Measurements from ENCODE around the gene BMP8B. TPM values are rescaled to one million over a fixed set of nuclear protein-coding genes. Genes with fewer than 3 reads are reported as not detected.
"Not testable (repeated sequence)": the region's sequence is repeated elsewhere in the genome, so short reads cannot be mapped to it uniquely, and the experiment has no call there.

The BMP8B gene
- total RNA-seq, 4 donors from 2014 or later, result 0.12 to 0.31 (median 0.15) TPM; not detected in 1

DNA sequence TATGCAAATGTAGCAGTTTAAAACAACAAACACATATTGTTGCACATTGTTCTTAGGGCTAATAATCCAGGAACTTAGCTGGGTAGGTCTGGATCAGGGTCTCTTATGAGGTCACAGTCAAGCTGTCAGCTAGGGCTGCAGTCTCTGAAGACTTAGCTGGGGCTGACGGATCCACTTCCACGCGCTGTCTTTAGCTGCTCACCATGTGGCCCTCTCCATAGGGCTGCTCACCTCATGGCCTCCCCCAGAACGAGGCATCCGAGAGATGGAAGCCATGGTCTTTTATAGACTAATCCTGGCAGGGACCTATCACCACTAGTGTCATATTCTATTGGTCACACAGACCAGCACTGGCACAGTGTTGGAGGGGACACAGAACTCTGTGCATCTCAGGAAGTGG is 8.8 kb downstream of the BMP8B start:
- no peak overlapping the region for H3K4me3 ChIP-seq
- H3K36me3 ChIP-seq, result no peaks in the 10 kb centered on the region
- intact Hi-C loops (cut with DNase I; ENCODE audit: low total_unique reads) (no loop called here), in situ Hi-C loops (cut with MboI; ENCODE audit: low sequenced_read_pairs in 4 of 4) (no loop called here)
- no peaks in the 10 kb centered on the region for H3K27me3 ChIP-seq
- TF ChIP-seq, protein P1, sequence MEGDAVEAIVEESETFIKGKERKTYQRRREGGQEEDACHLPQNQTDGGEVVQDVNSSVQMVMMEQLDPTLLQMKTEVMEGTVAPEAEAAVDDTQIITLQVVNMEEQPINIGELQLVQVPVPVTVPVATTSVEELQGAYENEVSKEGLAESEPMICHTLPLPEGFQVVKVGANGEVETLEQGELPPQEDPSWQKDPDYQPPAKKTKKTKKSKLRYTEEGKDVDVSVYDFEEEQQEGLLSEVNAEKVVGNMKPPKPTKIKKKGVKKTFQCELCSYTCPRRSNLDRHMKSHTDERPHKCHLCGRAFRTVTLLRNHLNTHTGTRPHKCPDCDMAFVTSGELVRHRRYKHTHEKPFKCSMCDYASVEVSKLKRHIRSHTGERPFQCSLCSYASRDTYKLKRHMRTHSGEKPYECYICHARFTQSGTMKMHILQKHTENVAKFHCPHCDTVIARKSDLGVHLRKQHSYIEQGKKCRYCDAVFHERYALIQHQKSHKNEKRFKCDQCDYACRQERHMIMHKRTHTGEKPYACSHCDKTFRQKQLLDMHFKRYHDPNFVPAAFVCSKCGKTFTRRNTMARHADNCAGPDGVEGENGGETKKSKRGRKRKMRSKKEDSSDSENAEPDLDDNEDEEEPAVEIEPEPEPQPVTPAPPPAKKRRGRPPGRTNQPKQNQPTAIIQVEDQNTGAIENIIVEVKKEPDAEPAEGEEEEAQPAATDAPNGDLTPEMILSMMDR (IDR thresholded peaks at IDR 0.05 in 4 of 5, conservative IDR thresholded peaks at IDR 0.05 in 1 of 5), result no peak
- TF ChIP-seq POLR2A (IDR thresholded peaks at IDR 0.05), result no peak
- no peaks in the 10 kb centered on the region for H3K4me1 ChIP-seq
- H3K9me3 ChIP-seq, result no peaks in the 10 kb centered on the region
- no peak for DNase-seq
- H3K27ac ChIP-seq, result no peak overlapping the region
- ATAC-seq, result no peak

DNA sequence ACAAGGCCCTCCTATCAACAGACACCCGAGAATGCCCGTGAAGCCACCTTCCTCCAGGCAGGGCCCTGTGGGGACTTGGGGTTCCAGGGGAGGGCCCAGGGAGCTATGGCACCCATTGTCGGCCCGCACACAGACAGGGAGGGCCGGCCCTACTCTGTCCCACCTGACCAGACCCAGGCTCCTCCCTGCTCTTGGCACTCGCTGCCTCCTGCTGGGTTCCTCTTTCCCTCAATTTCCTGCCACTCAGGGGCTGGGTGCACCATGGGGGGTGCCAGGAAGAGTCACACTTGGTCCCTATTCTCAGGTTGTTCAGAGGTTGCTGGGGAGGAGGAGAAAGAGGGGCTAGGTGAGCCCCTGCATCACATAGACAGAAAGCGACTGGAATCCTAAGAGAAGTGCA is 9.5 kb downstream of the BMP8B start:
- TF ChIP-seq POLR2A (IDR thresholded peaks at IDR 0.05), result no peak
- TF ChIP-seq, protein P1 (IDR thresholded peaks at IDR 0.05 in 4 of 5, conservative IDR thresholded peaks at IDR 0.05 in 1 of 5), result no peak
- Histone ChIP-seq H3K27ac (no peak overlapping the region), H3K36me3 (no peaks in the 10 kb centered on the region), H3K27me3 (no peaks in the 10 kb centered on the region), H3K4me1 (no peaks in the 10 kb centered on the region), H3K9me3 (no peaks in the 10 kb centered on the region), H3K4me3 (no peak overlapping the region)
- in situ Hi-C loops (cut with MboI; ENCODE audit: low sequenced_read_pairs in 4 of 4), result no loop called here
- no peak for ATAC-seq
- DNase-seq, result no peak
- intact Hi-C loops (cut with DNase I; ENCODE audit: low total_unique reads), result no loop called here

DNA sequence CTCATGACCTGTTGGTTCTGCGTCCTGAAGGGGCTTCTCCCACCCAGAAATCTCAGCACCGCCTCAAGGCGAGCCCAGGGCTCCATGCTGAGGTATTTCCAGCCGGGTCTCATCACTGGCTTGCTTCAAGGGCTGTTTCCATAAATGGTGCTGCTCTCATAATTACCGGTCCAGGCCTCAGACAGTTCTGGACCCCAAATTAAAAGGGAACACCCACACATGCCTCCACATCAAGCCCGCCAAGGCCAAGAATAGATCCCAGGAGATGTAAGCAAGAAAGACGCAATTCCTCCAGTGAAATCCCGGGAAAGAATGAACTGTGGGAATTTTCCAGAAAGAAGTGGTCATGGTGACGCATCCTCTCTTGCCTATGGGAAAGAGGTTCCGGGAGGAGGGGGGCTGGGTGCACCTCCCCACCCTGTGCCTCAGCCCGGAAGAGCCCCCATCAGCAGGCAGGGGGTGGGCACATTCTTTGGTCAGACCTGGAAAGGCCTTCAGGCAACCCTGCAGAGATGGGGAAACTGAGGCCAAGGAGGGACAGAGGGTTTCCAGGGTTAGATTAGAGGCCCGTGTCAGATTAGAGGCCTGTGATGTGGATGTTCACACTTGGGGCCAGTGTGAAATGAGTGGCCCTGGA is 10.1 kb downstream of the BMP8B start:
- in situ Hi-C loops (cut with MboI; ENCODE audit: low sequenced_read_pairs in 4 of 4); H3K27me3 ChIP-seq; ATAC-seq; H3K27ac ChIP-seq; H3K36me3 ChIP-seq; H3K9me3 ChIP-seq; H3K4me1 ChIP-seq; DNase-seq; H3K4me3 ChIP-seq; intact Hi-C loops (cut with DNase I; ENCODE audit: low total_unique reads): not testable (repeated sequence)

DNA sequence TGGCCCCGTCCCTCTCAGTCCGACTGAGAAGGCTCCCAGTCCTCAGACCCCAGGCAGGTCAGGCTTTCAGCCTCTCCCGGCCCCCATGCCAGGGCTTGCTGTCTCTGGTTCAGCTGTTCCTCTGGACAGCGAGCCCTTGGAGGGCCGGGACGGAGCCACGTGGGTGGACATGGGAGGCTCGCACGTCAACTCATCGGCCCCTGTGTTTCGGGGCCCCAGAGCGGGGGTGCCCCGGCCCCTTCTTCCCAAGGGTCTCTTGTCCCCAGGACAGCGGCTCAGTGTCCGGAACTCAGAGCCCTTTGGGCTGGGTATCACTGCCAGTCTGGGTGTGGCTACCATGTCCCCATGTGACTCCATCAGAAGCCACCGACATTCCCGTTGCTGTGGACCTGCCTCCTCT is 10.8 kb downstream of the BMP8B start:
- in situ Hi-C loops (cut with MboI; ENCODE audit: low sequenced_read_pairs in 4 of 4); H3K4me1 ChIP-seq; H3K36me3 ChIP-seq; H3K27me3 ChIP-seq; intact Hi-C loops (cut with DNase I; ENCODE audit: low total_unique reads); H3K27ac ChIP-seq; ATAC-seq; DNase-seq; H3K4me3 ChIP-seq; H3K9me3 ChIP-seq: not testable (repeated sequence)

DNA sequence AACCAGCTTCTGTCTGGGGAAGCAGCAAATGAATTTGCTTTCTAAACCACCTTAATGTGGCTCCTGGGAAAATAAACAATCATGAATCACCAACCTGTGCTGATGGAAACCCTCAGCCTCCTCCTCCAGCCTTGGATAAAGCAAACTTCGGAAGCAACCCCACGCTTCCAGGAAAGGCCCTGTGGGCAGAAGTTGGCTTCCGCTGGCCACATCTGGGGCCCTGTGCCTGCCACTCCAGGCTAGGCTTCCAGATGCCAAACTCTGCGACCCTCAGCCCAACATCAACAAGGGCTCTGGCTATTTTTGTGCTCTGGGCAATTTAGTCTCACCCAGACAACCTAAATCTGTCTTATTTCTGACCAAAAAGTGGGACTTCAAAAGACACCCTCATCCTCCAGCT is 11.4 kb downstream of the BMP8B start:
- Histone ChIP-seq H3K9me3 (no peaks in the 10 kb centered on the region), H3K4me1 (no peaks in the 10 kb centered on the region), H3K27me3 (no peaks in the 10 kb centered on the region), H3K36me3 (no peaks in the 10 kb centered on the region), H3K27ac (no peak overlapping the region), H3K4me3 (no peak overlapping the region)
- TF ChIP-seq POLR2A (IDR thresholded peaks at IDR 0.05), result no peak
- TF ChIP-seq, protein P1 (IDR thresholded peaks at IDR 0.05 in 4 of 5, conservative IDR thresholded peaks at IDR 0.05 in 1 of 5), result no peak
- DNase-seq, result no peak
- intact Hi-C loops (cut with DNase I; ENCODE audit: low total_unique reads), result no loop called here
- in situ Hi-C loops (cut with MboI; ENCODE audit: low sequenced_read_pairs in 4 of 4), result no loop called here
- no peak for ATAC-seq

DNA sequence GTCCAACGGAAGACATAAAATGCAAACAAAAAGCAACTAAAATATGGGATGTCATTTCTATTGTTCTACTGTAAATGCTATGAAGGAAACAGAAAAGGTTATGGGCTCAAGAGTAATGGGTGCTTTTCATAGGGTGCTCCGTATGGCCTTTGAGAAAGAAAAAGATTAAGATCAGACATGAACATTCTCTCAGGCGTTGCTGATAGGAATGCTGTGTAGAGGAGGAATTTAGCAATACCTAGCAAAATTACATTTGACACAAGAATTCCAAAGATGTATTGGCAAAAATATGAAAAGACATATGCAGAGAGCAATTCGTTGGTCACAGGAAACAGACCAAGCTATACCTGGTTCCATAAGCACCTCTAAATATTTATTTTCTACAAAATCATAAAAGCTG is 11.8 kb downstream of the BMP8B start:
- in situ Hi-C loops (cut with MboI; ENCODE audit: low sequenced_read_pairs in 4 of 4) (no loop called here), intact Hi-C loops (cut with DNase I; ENCODE audit: low total_unique reads) (no loop called here)
- Histone ChIP-seq H3K36me3 (no peaks in the 10 kb centered on the region), H3K9me3 (no peaks in the 10 kb centered on the region), H3K27me3 (no peaks in the 10 kb centered on the region), H3K4me3 (no peak overlapping the region), H3K4me1 (no peaks in the 10 kb centered on the region), H3K27ac (no peak overlapping the region)
- no peak for DNase-seq
- no peak for TF ChIP-seq POLR2A (IDR thresholded peaks at IDR 0.05)
- TF ChIP-seq, protein P1 (IDR thresholded peaks at IDR 0.05 in 4 of 5, conservative IDR thresholded peaks at IDR 0.05 in 1 of 5), result no peak
- no peak for ATAC-seq

Data from gastrocnemius medialis (tissue), 4 donors.